GM18951 (cell line): ENCODE measurements around the gene CDC42BPA.

Experiments
- POLR2A ChIP-seq: IDR thresholded peaks from 4 replicates; pipeline ENCODE4 v1.6.1; 2011; ENCODE audit warnings: mild to moderate bottlenecking; ENCODE audit not compliant: insufficient read length, insufficient read depth; ENCODE audit errors: extremely low read depth
- in situ Hi-C: fragments of 300-500 bp; cut with MboI; formaldehyde crosslinking; loops from one replicate; pipeline ENCODE4 v1.12.0; 2022; ENCODE audit warnings: low sequenced_read_pairs, mixed read lengths, inconsistent platforms; ENCODE audit not compliant: unreplicated experiment

CDC42BPA gene

DNA sequence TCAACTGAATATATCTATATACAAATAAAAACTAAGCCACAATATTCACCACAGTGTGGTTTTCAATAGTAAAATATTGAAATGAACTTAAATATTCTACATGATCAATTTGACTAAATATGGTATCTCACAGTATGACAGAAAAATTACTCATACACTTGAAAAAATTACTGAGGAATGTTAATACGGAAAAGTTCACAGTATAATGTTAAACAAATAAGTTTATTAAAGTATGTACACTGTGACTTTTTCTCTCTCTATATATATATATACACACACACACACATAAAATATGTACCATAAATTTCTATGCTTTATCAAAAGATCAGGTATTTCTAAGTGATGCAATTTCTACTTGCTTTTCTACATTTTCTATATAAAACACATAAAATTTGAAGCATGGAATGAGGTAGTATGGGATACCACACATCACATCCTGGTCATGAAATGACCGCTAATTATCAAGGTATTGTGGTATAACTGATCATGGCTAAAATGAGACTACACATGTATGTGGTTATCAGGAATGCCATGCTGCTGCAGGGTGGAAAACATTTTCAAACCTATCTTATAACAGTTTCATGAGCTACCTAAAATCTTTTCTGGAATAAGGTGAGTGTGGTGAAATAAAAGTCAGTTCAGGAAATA, 102.3 kb downstream of the CDC42BPA start:
- in situ Hi-C loops = no loop called here
- no peak for TF ChIP-seq POLR2A

DNA sequence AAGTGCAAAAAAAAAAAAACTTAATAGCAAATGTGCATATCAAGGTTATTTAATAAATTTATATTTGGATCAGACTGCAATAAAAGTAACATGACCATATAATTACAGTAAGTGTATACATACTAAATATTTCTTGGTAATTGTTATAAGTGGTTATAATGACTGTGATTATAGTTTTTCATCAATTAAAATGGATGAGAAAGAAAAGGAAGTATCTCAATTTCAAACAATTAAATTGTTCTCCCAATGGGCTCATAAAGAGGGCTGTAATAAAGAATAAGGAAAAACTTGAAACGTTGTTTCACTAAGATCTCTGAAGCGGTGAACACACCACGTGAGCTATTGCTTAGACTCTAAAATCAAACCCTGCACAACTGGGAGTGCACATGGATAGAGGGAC, 104.1 kb downstream of the CDC42BPA start:
- no peak for TF ChIP-seq POLR2A
- in situ Hi-C loops = no loop called here

DNA sequence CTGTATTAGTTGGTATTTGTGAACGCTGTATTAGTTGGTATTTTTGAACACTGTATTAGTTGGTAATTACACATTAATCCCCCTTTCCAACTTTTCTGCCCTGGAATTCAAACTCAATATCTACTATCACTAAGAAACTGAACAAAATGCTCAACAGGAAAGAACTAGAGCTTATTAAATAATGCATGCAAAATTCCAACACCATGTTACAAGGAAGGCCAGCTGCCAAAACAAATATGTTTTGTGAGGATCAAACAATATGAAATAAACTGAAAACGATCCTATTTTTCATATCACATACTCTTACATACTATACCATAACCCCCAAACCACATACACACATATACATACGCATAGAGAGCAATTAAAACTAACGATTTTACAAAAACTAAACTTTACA, 104.9 kb downstream of the CDC42BPA start:
- in situ Hi-C loops = no loop called here
- TF ChIP-seq POLR2A = no peak

DNA sequence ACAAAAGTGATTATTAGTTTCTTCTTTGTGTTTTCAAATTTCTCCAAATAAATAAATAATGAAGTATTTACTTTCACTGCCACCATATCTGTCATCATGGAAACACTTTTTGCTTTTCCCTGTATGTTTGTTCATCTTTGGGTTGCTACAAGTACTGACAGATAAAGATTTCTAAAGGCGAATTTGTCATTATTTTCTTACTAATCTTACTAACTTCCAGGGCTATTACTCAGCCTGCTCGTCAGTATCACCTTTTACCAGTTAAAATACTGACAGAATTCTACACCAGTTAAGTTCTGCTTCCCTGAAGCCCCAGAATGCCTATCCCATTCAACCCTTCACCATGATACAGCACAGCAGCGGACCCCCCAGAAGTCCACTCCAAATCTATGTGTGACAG, 106.1 kb downstream of the CDC42BPA start:
- in situ Hi-C loops = no loop called here

DNA sequence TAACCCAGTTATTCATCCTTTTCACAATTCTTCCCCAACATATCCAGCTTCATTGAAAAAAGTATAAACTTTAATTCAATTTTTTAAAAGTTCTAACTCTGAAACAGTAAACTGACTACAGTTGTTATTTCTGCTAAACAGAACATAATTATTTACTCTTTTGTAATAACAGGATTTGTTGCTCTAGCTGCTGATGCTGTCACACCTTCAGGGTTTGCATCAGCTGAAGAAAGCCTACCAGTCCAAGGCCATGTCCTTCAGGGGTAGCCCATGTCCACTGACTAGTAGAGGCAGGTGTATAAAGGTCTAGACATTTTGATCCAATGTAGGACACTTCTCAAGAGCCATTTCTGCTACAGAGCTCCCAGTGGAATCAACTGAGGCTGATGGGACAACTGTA, 107.7 kb downstream of the CDC42BPA start:
- in situ Hi-C loops = no loop called here
- no peak for TF ChIP-seq POLR2A

More for the DNA sequence above, 106.1 kb downstream of the CDC42BPA start:
- TF ChIP-seq POLR2A = no peak

DNA sequence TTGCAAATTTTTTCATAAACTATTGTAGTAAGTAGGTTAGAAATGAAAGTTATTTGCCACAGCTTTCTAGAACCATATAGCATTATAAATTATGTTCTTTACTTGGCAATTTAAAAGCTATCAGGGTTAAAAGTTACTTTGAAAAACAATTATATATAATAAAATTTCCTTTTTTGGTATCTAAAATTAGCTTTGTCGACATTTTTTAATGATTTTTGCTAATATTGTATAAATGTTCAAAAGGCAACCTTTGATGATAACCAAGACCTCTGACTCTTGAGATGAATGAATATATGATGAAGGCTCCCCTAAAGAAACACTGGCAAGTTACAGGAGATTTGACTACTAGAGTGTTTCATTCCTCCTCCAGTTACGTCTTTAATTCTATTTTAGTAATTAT, 121.2 kb downstream of the CDC42BPA start:
- in situ Hi-C loops = no loop called here
- no peak for TF ChIP-seq POLR2A

DNA sequence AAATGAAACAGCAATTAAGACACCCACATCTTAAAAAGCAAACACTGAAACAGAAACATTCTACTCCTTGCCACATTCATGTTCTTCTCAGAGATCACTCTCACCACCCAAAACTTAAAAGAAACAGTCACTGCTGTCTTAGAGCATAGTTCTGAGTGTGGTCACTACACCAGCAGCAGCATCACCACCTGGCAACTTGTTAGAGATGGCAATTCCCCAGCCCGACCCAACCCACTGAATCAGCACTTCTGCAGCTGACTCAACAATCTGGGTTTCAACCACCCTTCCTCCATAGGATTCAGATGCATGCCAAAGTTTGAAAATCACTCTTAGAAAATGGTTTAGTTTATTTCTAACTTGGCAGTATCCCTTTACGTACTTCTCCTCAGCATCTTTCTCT, 126.1 kb downstream of the CDC42BPA start:
- in situ Hi-C loops = no loop called here
- TF ChIP-seq POLR2A = no peak

DNA sequence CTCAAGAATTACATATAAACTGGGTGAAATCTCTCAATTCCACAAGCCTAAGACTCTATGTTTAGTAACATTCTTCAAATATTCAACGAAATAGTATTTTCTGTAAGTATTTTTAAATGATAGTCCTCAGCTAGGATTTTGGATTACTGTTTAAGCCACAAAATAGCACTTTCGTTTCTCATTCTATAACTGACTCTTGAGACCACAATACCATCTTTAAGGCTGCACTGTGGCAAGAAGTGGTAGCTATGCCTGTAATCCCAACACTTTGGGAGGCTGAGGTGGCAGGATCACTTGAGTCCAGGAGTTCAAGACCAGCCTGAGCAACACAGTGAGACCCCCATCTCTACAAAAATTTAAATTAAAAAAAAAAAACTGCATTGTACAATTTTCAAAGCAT, 126.7 kb downstream of the CDC42BPA start:
- TF ChIP-seq POLR2A = no peak
- in situ Hi-C loops = no loop called here

DNA sequence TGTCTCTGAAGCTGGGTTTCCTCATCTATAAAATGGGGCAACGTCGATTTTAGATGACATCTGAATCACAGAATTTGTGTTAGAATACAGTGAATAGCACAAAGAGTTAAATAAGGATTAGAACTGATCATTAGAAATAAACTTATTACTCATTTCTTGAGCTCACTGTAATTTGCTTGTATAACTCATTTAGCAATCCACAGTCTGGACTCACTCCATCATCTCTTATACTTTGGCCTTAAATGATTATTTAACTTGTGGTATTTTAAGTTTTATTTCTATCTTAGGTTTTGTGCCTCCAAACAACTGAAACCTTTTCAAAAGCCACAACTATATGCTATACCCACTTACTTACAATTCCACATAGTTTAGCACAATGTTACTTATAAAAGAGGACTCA, 128.0 kb downstream of the CDC42BPA start:
- TF ChIP-seq POLR2A = no peak
- in situ Hi-C loops = no loop called here

DNA sequence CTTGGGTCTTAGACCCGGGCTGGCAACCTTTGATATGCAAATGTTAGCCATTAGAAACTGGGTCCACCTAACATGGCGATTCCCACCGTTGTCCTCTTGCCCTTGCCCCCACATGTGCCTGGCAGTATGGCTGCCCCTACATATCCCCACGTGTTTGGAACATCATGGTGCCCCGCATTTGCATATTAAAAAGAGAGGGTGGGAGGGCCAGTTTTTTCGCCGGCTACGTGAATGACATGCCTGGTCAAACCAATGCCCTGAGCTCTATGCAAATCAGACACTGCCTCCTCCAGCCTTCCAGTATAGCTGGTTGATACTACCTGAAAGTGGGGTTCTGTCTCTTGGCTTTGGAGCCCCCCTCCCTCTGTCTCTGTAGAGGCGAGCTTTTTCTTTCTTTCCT, 133.0 kb downstream of the CDC42BPA start:
- no peak for TF ChIP-seq POLR2A
- in situ Hi-C loops = no loop called here

DNA sequence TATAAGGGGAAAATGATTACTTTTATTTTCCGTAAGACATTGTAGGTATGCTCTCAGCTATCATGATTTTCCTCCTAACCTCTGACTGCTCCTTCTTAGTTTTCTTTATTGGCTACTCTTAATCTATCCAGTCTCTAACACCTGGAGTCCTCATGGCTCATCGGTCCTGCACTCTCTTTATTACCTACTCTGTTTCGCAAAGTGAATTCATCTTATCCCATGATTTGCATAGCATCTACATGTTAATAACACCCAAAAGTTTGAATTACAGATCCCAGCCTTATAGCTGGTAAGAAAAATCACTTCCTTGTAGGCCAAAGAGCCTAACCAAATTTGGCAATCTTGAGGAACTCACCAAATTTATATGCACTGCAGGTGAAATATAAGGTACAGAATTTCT, 136.3 kb downstream of the CDC42BPA start:
- in situ Hi-C loops = no loop called here
- TF ChIP-seq POLR2A = no peak

DNA sequence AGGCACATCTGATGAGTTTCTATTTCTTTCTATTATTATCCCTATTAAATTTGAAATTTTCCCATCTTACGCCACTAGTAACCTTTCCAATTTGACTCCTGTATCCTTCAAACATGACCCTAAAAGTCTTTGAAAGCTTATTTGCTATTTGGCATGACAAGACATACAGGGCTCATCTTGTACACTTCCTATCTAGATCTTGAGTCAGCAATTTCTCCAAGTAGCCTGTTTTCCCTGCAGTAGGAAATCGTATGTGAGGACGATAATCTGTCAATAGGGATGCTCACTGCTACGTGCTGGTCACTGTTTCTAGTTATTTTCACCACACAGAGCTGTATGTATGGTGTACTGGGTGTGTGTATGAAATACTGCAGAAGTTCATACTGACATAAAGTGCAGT, 142.7 kb downstream of the CDC42BPA start:
- in situ Hi-C loops = no loop called here
- TF ChIP-seq POLR2A = no peak

DNA sequence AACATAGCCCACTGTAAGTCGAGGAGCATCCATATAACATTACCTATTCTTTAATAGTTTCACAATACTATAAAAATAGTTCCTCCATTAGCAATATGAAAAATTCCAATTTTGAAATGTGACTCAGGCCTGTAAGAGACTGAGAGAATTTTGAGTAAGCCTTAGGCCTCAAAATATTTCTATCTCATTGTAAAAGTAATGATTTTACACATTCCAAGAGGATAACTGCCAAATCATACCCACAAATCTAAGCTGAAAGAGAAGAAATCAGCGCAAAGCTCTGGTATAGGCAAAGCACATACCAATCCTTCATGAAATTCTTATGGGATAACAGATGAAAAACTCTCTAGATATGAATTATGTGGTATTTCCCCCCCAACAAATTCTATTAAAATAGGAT, 144.1 kb downstream of the CDC42BPA start:
- in situ Hi-C loops = no loop called here

DNA sequence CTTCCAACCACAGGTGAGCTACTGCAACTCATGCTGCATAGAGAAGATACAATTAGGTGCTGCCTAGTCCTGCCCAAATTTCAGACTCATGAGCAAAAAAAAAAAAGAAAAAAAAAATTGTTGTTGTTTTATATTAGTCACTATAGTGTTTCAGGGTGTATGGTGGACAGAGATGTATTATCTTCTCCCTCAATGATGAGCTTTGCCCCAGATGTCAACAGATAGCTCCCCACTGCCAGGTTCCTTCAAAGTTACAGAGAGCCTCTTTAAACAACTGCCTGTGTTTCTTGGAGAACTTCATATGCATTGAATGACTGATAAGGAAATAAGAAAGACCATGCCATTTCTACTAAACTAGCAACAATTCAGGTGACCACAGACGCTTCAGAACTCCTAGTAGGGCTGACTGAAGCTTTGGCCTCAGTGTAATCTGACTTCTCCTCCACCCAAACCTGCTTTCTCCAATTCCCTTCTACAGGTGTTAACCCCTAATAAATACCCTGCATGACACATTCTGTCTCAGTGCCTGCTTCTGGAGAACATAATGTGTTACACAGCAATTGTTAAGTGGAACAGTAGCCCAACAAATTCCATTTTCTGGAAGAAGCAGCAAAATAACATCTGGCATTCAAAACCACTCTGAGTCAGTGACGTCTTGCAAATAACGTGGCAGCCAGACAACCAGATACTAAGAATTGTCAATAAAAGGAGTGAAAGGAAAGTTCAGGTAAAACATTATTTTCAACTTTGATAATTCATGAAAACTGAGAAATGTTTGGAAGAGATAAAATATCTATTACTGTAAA, 147.7 kb downstream of the CDC42BPA start:
- TF ChIP-seq POLR2A = no peak
- in situ Hi-C loops = no loop called here

More for the DNA sequence above, 144.1 kb downstream of the CDC42BPA start:
- no peak for TF ChIP-seq POLR2A
